Measurements from ENCODE around the gene CCBE1. TPM values are rescaled to one million over a fixed set of nuclear protein-coding genes. Genes with fewer than 3 reads are reported as not detected.

Gene CCBE1
- polyA plus RNA-seq, 1 donor from 2014 or later: 0.19 TPM

GRCh38 chr18:59515147-59515546, 182.1 kb downstream of the CCBE1 start:
- H3K27ac ChIP-seq (ENCODE audit: low read length): no peak overlapping the region
- H3K27me3 ChIP-seq (ENCODE audit: insufficient read depth, low read depth, low read length): no peaks in the 10 kb centered on the region
- no peaks in the 10 kb centered on the region for H3K36me3 ChIP-seq (ENCODE audit: insufficient read depth, low read length)
- no peak overlapping the region for H3K9ac ChIP-seq (ENCODE audit: low read length)
- TF ChIP-seq TAF1 (IDR thresholded peaks at IDR 0.05; ENCODE audit: low read depth) (no peak), RAD21 (conservative IDR thresholded peaks at IDR 0.05) (no peak), POLR2AphosphoS5 (IDR thresholded peaks at IDR 0.05) (no peak)
- no peaks in the 10 kb centered on the region for H3K9me2 ChIP-seq (ENCODE audit: insufficient read depth, low read length)
- H3K4me3 ChIP-seq (ENCODE audit: low read length): no peak overlapping the region
- H4K20me1 ChIP-seq (ENCODE audit: insufficient read depth): no peaks in the 10 kb centered on the region
- H3K79me2 ChIP-seq (replicated peaks; ENCODE audit: insufficient read depth, low read length): no peaks in the 10 kb centered on the region
- no peaks in the 10 kb centered on the region for H3F3A ChIP-seq (ENCODE audit: insufficient read depth, low read length, poor library complexity, severe bottlenecking)
- no peak overlapping the region for H2AFZ ChIP-seq (ENCODE audit: low read depth, low read length)
- H3K9me3 ChIP-seq (ENCODE audit: low read length): no peaks in the 10 kb centered on the region
- H3K4me2 ChIP-seq (ENCODE audit: low read length): no peak overlapping the region

GRCh38 chr18:59514203-59514602, 183.0 kb downstream of the CCBE1 start:
- no peak overlapping the region for H3K9ac ChIP-seq (ENCODE audit: low read length)
- H3K36me3 ChIP-seq (ENCODE audit: insufficient read depth, low read length): no peaks in the 10 kb centered on the region
- H3K4me3 ChIP-seq (ENCODE audit: low read length): no peak overlapping the region
- no peaks in the 10 kb centered on the region for H4K20me1 ChIP-seq (ENCODE audit: insufficient read depth)
- no peaks in the 10 kb centered on the region for H3K9me2 ChIP-seq (ENCODE audit: insufficient read depth, low read length)
- H2AFZ ChIP-seq (ENCODE audit: low read depth, low read length): no peak overlapping the region
- H3K4me2 ChIP-seq (ENCODE audit: low read length): no peak overlapping the region
- no peaks in the 10 kb centered on the region for H3K79me2 ChIP-seq (replicated peaks; ENCODE audit: insufficient read depth, low read length)
- no peak for TF ChIP-seq MXI1 (conservative IDR thresholded peaks at IDR 0.05; ENCODE audit: poor library complexity, severe bottlenecking)
- no peak for TF ChIP-seq POLR2AphosphoS5 (IDR thresholded peaks at IDR 0.05)
- no peak for TF ChIP-seq REST (IDR thresholded peaks at IDR 0.05; ENCODE audit: borderline replicate concordance)
- no peak for TF ChIP-seq CTCF (IDR thresholded peaks at IDR 0.05; ENCODE audit: poor library complexity, severe bottlenecking)
- TF ChIP-seq EP300 (conservative IDR thresholded peaks at IDR 0.05; ENCODE audit: poor library complexity, severe bottlenecking): no peak
- no peak for TF ChIP-seq RAD21 (conservative IDR thresholded peaks at IDR 0.05)
- TF ChIP-seq SMC3 (conservative IDR thresholded peaks at IDR 0.05; ENCODE audit: poor library complexity): no peak
- no peak for TF ChIP-seq EZH2 (IDR thresholded peaks at IDR 0.05; ENCODE audit: borderline replicate concordance, insufficient read depth, low read length, poor library complexity, severe bottlenecking)
- TF ChIP-seq TAF1 (IDR thresholded peaks at IDR 0.05; ENCODE audit: low read depth): no peak
- H3F3A ChIP-seq (ENCODE audit: insufficient read depth, low read length, poor library complexity, severe bottlenecking): no peaks in the 10 kb centered on the region
- no peaks in the 10 kb centered on the region for H3K9me3 ChIP-seq (ENCODE audit: low read length)
- H3K27me3 ChIP-seq (ENCODE audit: insufficient read depth, low read depth, low read length): no peaks in the 10 kb centered on the region
- H3K27ac ChIP-seq (ENCODE audit: low read length): no peak overlapping the region
